GM18526 (cell line): ENCODE results near the gene DISC1.

Source experiments
- POLR2A ChIP-seq: IDR thresholded peaks from 3 replicates; pipeline ENCODE4 v1.6.1; 2011; ENCODE audit not compliant: insufficient read length; ENCODE audit errors: extremely low read depth

DISC1 gene

GRCh38 chr1:231731268-231731667 is 104.7 kb downstream of the DISC1 start:
- no peak for TF ChIP-seq POLR2A

GRCh38 chr1:231733063-231733462 is 106.5 kb downstream of the DISC1 start:
- TF ChIP-seq POLR2A: no peak

GRCh38 chr1:231733672-231734071 is 107.1 kb downstream of the DISC1 start:
- TF ChIP-seq POLR2A: no peak

- no peak for TF ChIP-seq POLR2A
Observed at GRCh38 chr1:231734417-231734816, 107.8 kb downstream of the DISC1 start.

GRCh38 chr1:231735411-231735810 is 108.8 kb downstream of the DISC1 start:
- no peak for TF ChIP-seq POLR2A

GRCh38 chr1:231735941-231736340 is 109.4 kb downstream of the DISC1 start:
- TF ChIP-seq POLR2A: no peak

GRCh38 chr1:231736464-231736863 is 109.9 kb downstream of the DISC1 start:
- no peak for TF ChIP-seq POLR2A

- TF ChIP-seq POLR2A: no peak
Observed at GRCh38 chr1:231738554-231738953, 112.0 kb downstream of the DISC1 start.

GRCh38 chr1:231743966-231744365 is 117.4 kb downstream of the DISC1 start:
- TF ChIP-seq POLR2A: no peak

- TF ChIP-seq POLR2A: no peak
Observed at GRCh38 chr1:231748760-231749415, 122.3 kb downstream of the DISC1 start.

- TF ChIP-seq POLR2A: no peak
Observed at GRCh38 chr1:231750296-231750695, 123.7 kb downstream of the DISC1 start.

- no peak for TF ChIP-seq POLR2A
Observed at GRCh38 chr1:231750818-231751362, 124.3 kb downstream of the DISC1 start.

- TF ChIP-seq POLR2A: no peak
Observed at GRCh38 chr1:231751415-231751814, 124.8 kb downstream of the DISC1 start.

GRCh38 chr1:231753313-231753712 is 126.7 kb downstream of the DISC1 start:
- no peak for TF ChIP-seq POLR2A

GRCh38 chr1:231757101-231757404 is 130.5 kb downstream of the DISC1 start:
- no peak for TF ChIP-seq POLR2A

- TF ChIP-seq POLR2A: no peak
Observed at GRCh38 chr1:231757759-231758158, 131.2 kb downstream of the DISC1 start.

- no peak for TF ChIP-seq POLR2A
Observed at GRCh38 chr1:231761252-231761651, 134.7 kb downstream of the DISC1 start.
